ENCODE measurements around the gene FCRL1. TPM values are rescaled to one million over a fixed set of nuclear protein-coding genes. Genes with fewer than 3 reads are reported as not detected.

Gene FCRL1
- total RNA-seq (0.09 TPM), polyA plus RNA-seq (ENCODE audit: insufficient read depth in 1 of 8, insufficient read length in 8 of 8, low replicate concordance in 1 of 8) (under 1 TPM in 5 of 8 donors, not detected in 3; 0.05 to 0.37 (median 0.19) TPM)
- long read RNA-seq, donor 1: 0 reads
- long read RNA-seq, donor 2: 0 reads
- long read RNA-seq, donor 3: 0 reads
- long read RNA-seq, donor 4: 0 reads
- long read RNA-seq, donor 5: 0 reads
- long read RNA-seq, donor 6: 0 reads
- long read RNA-seq, donor 7: 0 reads
- long read RNA-seq, donor 8: 0 reads
- long read RNA-seq, donor 9: 0 reads
- long read RNA-seq, donor 10: 0 reads
- long read RNA-seq, donor 11: 0 reads

GRCh38 chr1:157819896-157820295, at the start of gene FCRL1:
Gene FCRL1, minus strand, starts transcription at chr1:157820120. Its CDS starts 83 bp downstream, at chr1:157820037.
- no peak within 1 kb of the TSS for H3K4me3 ChIP-seq (ENCODE audit: low read length)
- WGBS (ENCODE audit: insufficient coverage): 20% methylated on average over 1 of the region's 3 CpGs
- peak; percentile 11 for DNase-seq

GRCh38 chr1:157868654-157869053, 48.7 kb upstream of the FCRL1 start:
- Histone ChIP-seq H3K27ac (ENCODE audit: low read length) (no peak overlapping the region), H3K9me3 (replicated peaks; ENCODE audit: control insufficient read depth, low read depth, low read length) (no peaks in the 10 kb centered on the region), H3K4me3 (ENCODE audit: low read length) (no peak overlapping the region), H3K27me3 (ENCODE audit: control insufficient read depth, insufficient read depth, low read length) (no peaks in the 10 kb centered on the region), H3K4me1 (ENCODE audit: control insufficient read depth, insufficient read depth, low read length) (no peaks in the 10 kb centered on the region), H3K36me3 (ENCODE audit: control insufficient read depth, insufficient read depth, low read length) (no peaks in the 10 kb centered on the region)
- no peak for DNase-seq
- WGBS (ENCODE audit: insufficient coverage): no CpG with 5 or more reads among the region's 1 CpG

More at GRCh38 chr1:157819896-157820295, at the start of gene FCRL1:
- Histone ChIP-seq H3K27me3 (ENCODE audit: control insufficient read depth, insufficient read depth, low read length) (no peaks in the 10 kb centered on the region), H3K4me1 (ENCODE audit: control insufficient read depth, insufficient read depth, low read length) (no peaks in the 10 kb centered on the region), H3K9me3 (replicated peaks; ENCODE audit: control insufficient read depth, low read depth, low read length) (no peaks in the 10 kb centered on the region), H3K36me3 (ENCODE audit: control insufficient read depth, insufficient read depth, low read length) (no peaks in the 10 kb centered on the region), H3K27ac (ENCODE audit: low read length) (no peak within 1 kb of the TSS)

- no peaks in the 10 kb centered on the region for H3K36me3 ChIP-seq (ENCODE audit: control insufficient read depth, insufficient read depth, low read length)
- no peak overlapping the region for H3K4me3 ChIP-seq (ENCODE audit: low read length)
- no peaks in the 10 kb centered on the region for H3K4me1 ChIP-seq (ENCODE audit: control insufficient read depth, insufficient read depth, low read length)
- DNase-seq: no peak
- 70% methylated on average over 3 of the region's 6 CpGs for WGBS (ENCODE audit: insufficient coverage)
- H3K9me3 ChIP-seq (replicated peaks; ENCODE audit: control insufficient read depth, low read depth, low read length): no peaks in the 10 kb centered on the region
- no peaks in the 10 kb centered on the region for H3K27me3 ChIP-seq (ENCODE audit: control insufficient read depth, insufficient read depth, low read length)
- H3K27ac ChIP-seq (ENCODE audit: low read length): no peak overlapping the region
Observed at GRCh38 chr1:157862114-157863070, 42.5 kb upstream of the FCRL1 start.

GRCh38 chr1:157856538-157856937, 36.6 kb upstream of the FCRL1 start:
- H3K27me3 ChIP-seq (ENCODE audit: control insufficient read depth, insufficient read depth, low read length): no peaks in the 10 kb centered on the region
- no peak for DNase-seq
- no peaks in the 10 kb centered on the region for H3K4me1 ChIP-seq (ENCODE audit: control insufficient read depth, insufficient read depth, low read length)
- no peak overlapping the region for H3K27ac ChIP-seq (ENCODE audit: low read length)
- H3K36me3 ChIP-seq (ENCODE audit: control insufficient read depth, insufficient read depth, low read length): no peaks in the 10 kb centered on the region
- no CpG with 5 or more reads among the region's 2 CpGs for WGBS (ENCODE audit: insufficient coverage)
- no peak overlapping the region for H3K4me3 ChIP-seq (ENCODE audit: low read length)
- H3K9me3 ChIP-seq (replicated peaks; ENCODE audit: control insufficient read depth, low read depth, low read length): no peaks in the 10 kb centered on the region

- H3K9me3 ChIP-seq (replicated peaks; ENCODE audit: control insufficient read depth, low read depth, low read length): no peaks in the 10 kb centered on the region
- WGBS (ENCODE audit: insufficient coverage): 83% methylated on average over 3 of the region's 3 CpGs
- DNase-seq: no peak
Observed at GRCh38 chr1:157852476-157852875, 32.6 kb upstream of the FCRL1 start.

GRCh38 chr1:157849229-157849875, 29.4 kb upstream of the FCRL1 start:
- peak; percentile 16 for DNase-seq

More at GRCh38 chr1:157852476-157852875, 32.6 kb upstream of the FCRL1 start:
- Histone ChIP-seq H3K27me3 (ENCODE audit: control insufficient read depth, insufficient read depth, low read length) (no peaks in the 10 kb centered on the region), H3K4me1 (ENCODE audit: control insufficient read depth, insufficient read depth, low read length) (no peaks in the 10 kb centered on the region), H3K36me3 (ENCODE audit: control insufficient read depth, insufficient read depth, low read length) (no peaks in the 10 kb centered on the region), H3K4me3 (ENCODE audit: low read length) (no peak overlapping the region), H3K27ac (ENCODE audit: low read length) (no peak overlapping the region)

GRCh38 chr1:157844089-157844830, 24.3 kb upstream of the FCRL1 start:
- H3K27ac ChIP-seq (ENCODE audit: low read length): no peak overlapping the region
- peak; percentile 50 for DNase-seq

More at GRCh38 chr1:157849229-157849875, 29.4 kb upstream of the FCRL1 start:
- Histone ChIP-seq H3K4me3 (ENCODE audit: low read length) (no peak overlapping the region), H3K27ac (ENCODE audit: low read length) (no peak overlapping the region), H3K27me3 (ENCODE audit: control insufficient read depth, insufficient read depth, low read length) (no peaks in the 10 kb centered on the region), H3K36me3 (ENCODE audit: control insufficient read depth, insufficient read depth, low read length) (no peaks in the 10 kb centered on the region), H3K9me3 (replicated peaks; ENCODE audit: control insufficient read depth, low read depth, low read length) (no peaks in the 10 kb centered on the region), H3K4me1 (ENCODE audit: control insufficient read depth, insufficient read depth, low read length) (no peaks in the 10 kb centered on the region)
- 100% methylated on average over 1 of the region's 2 CpGs for WGBS (ENCODE audit: insufficient coverage)

GRCh38 chr1:157842939-157843338, 23.0 kb upstream of the FCRL1 start:
- no peak for DNase-seq
- H3K4me3 ChIP-seq (ENCODE audit: low read length): no peak overlapping the region
- no peaks in the 10 kb centered on the region for H3K4me1 ChIP-seq (ENCODE audit: control insufficient read depth, insufficient read depth, low read length)
- no CpG with 5 or more reads among the region's 1 CpG for WGBS (ENCODE audit: insufficient coverage)
- no peaks in the 10 kb centered on the region for H3K27me3 ChIP-seq (ENCODE audit: control insufficient read depth, insufficient read depth, low read length)
- H3K27ac ChIP-seq (ENCODE audit: low read length): no peak overlapping the region
- H3K36me3 ChIP-seq (ENCODE audit: control insufficient read depth, insufficient read depth, low read length): no peaks in the 10 kb centered on the region
- no peaks in the 10 kb centered on the region for H3K9me3 ChIP-seq (replicated peaks; ENCODE audit: control insufficient read depth, low read depth, low read length)

More at GRCh38 chr1:157844089-157844830, 24.3 kb upstream of the FCRL1 start:
- Histone ChIP-seq H3K9me3 (replicated peaks; ENCODE audit: control insufficient read depth, low read depth, low read length) (no peaks in the 10 kb centered on the region), H3K36me3 (ENCODE audit: control insufficient read depth, insufficient read depth, low read length) (no peaks in the 10 kb centered on the region), H3K27me3 (ENCODE audit: control insufficient read depth, insufficient read depth, low read length) (no peaks in the 10 kb centered on the region), H3K4me1 (ENCODE audit: control insufficient read depth, insufficient read depth, low read length) (no peaks in the 10 kb centered on the region), H3K4me3 (ENCODE audit: low read length) (no peak overlapping the region)
- WGBS (ENCODE audit: insufficient coverage): 53% methylated on average over 1 of the region's 4 CpGs

- Histone ChIP-seq H3K27me3 (ENCODE audit: control insufficient read depth, insufficient read depth, low read length) (no peaks in the 10 kb centered on the region), H3K27ac (ENCODE audit: low read length) (no peak within 1 kb of the TSS), H3K9me3 (replicated peaks; ENCODE audit: control insufficient read depth, low read depth, low read length) (no peaks in the 10 kb centered on the region), H3K4me3 (ENCODE audit: low read length) (no peak within 1 kb of the TSS), H3K36me3 (ENCODE audit: control insufficient read depth, insufficient read depth, low read length) (no peaks in the 10 kb centered on the region), H3K4me1 (ENCODE audit: control insufficient read depth, insufficient read depth, low read length) (no peaks in the 10 kb centered on the region)
- DNase-seq: no peak
- WGBS (ENCODE audit: insufficient coverage): 50% methylated on average over 1 of the region's 3 CpGs
Observed at GRCh38 chr1:157841708-157842107, 21.8 kb upstream of the FCRL1 start, which contains the start of gene CD5L. Gene CD5L, minus strand, starts transcription at chr1:157841808. Its CDS starts 107 bp downstream, at chr1:157841701.
